Measurements from ENCODE around the gene KLLN.

DNA sequence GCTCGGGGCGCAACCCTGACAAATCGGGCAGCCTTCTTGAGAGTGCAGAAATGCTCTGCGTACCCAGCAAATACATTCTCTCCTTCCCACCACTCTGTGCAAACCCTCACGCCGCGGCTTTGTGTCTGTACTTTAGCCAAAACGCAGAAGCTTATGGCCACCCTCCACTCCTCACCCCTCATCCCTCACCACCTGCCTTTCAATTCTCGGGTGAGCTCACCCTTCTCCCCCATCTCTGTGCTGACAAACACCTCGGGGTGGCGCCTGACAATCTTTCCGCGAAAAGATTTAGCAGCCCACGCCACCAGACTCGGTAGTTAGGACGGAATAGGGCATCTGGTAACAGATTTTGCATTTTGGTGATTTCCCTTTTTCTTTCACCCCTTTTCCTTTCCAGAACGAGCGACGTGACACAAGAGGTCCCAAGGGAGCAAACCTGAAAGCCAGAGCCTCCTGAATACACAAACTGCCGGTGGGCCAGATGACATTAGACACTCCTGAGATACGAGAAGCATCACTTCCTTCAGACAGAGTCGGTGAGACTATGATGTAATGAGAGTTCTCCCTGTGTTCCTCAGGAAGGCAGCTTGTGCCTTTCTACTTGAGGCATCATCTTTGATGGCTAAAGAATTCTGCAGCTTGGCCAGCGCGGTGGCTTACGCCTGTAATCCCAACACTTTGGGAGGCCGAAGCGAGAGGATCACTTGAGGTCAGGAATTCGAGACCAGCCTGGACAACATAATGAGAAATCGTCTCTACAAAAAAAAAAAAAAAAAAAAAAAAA is 44.6 kb downstream of the KLLN start:
- TF ChIP-seq POLR2AphosphoS5 (IDR thresholded peaks at IDR 0.05; ENCODE audit: borderline replicate concordance, low read depth, low read length) (no peak), EZH2 (IDR thresholded peaks at IDR 0.05) (no peak)
